Thyroid gland (tissue), 4 donors: Measurements from ENCODE around the gene DUS1L. TPM values are rescaled to one million over a fixed set of nuclear protein-coding genes. Genes with fewer than 3 reads are reported as not detected.

Experiments used
- DNase-seq, 2 donors: peaks; one replicate each; pipeline ENCODE4 v3.0.0-alpha.2; 2019
- H3K27ac ChIP-seq, 3 donors: fragments of 200-600 bp; sonication (generic); 1 replicate in 2 of 3; 2 replicates in 1 of 3; pipeline ENCODE4 v1.5.1; 2016 to 2019; ENCODE audit warnings: mild to moderate bottlenecking in 1 of 3, moderate library complexity in 1 of 3
- H3K27me3 ChIP-seq: fragments of 200-600 bp; sonication (generic); one replicate; pipeline ENCODE4 v1.5.1; 2019
- H3K36me3 ChIP-seq, 2 donors: fragments of 200-600 bp; sonication (generic); one replicate each; pipeline ENCODE4 v1.5.1; 2016 to 2019
- H3K4me1 ChIP-seq, 2 donors: fragments of 200-600 bp; sonication (generic); one replicate each; pipeline ENCODE4 v1.5.1; 2017 to 2019
- H3K4me3 ChIP-seq, 3 donors: fragments of 200-600 bp; sonication (generic); replicated peaks in 1 of 3; 1 replicate in 2 of 3; 2 replicates in 1 of 3; pipeline ENCODE4 v1.5.1; 2016; ENCODE audit warnings: mild to moderate bottlenecking in 1 of 3
- H3K9me3 ChIP-seq: fragments of 200-600 bp; sonication (generic); one replicate; pipeline ENCODE4 v1.5.1; 2017
- CTCF ChIP-seq, 6 experiments: fragments of 200-600 bp in 3 of 6; fragments of 450-650 bp in 3 of 6; sonication (generic) in 3 of 6; IDR thresholded peaks; one replicate each; pipeline ENCODE4 v1.5.1; 2016 to 2019; ENCODE audit warnings: antibody characterized with exemption in 6 of 6, mild to moderate bottlenecking in 2 of 6, inconsistent platforms in 1 of 6, moderate library complexity in 1 of 6
- POLR2A ChIP-seq, 2 donors: fragments of 450-650 bp; IDR thresholded peaks; one replicate each; pipeline ENCODE4 v1.6.1; 2017; ENCODE audit warnings: antibody characterized with exemption in 2 of 2, mild to moderate bottlenecking in 2 of 2, moderate library complexity in 1 of 2
- WGBS, 2 donors: methylation state at CpG; one replicate each; pipeline ENCODE4 v1.1.5; 2017; 5-methylcytosine and 5-hydroxymethylcytosine counted together
- intact Hi-C: fragments of 100-400 bp; cut with DNase I; formaldehyde crosslinking; loops from one replicate; pipeline ENCODE4 v1.15.1; 2023
- total RNA-seq, 4 donors: library from RNA; depleted of rRNA; stranded (reverse); fragments of >200 nt; gene quantifications; one replicate each; pipeline ENCODE4 v1.2.3, GENCODE V29; 2016

DUS1L gene
- total RNA-seq, 4 donors from 2014 or later: 58.7 to 90.5 (median 75.5) TPM

- no peaks in the 10 kb centered on the region for H3K27me3 ChIP-seq
- WGBS, 2 donors: 84% methylated on average over 9 of the region's 20 CpGs; no CpG with 5 or more reads in 1 of the 2 donors
- no peak for TF ChIP-seq POLR2A (IDR thresholded peaks at IDR 0.05)
- no peak for TF ChIP-seq CTCF (IDR thresholded peaks at IDR 0.05)
- DNase-seq: no peak
- no peaks in the 10 kb centered on the region for H3K36me3 ChIP-seq
- intact Hi-C loops: no loop called here
- H3K9me3 ChIP-seq: no peaks in the 10 kb centered on the region
- H3K27ac ChIP-seq: no peak overlapping the region
- H3K4me3 ChIP-seq: no peak overlapping the region
- H3K4me1 ChIP-seq: no peaks in the 10 kb centered on the region
Measured at GRCh38 chr17:82012261-82012639, 53.4 kb downstream of the DUS1L start.

GRCh38 chr17:82011617-82012187 lies 53.9 kb downstream of the DUS1L start:
- H3K27me3 ChIP-seq: no peaks in the 10 kb centered on the region

GRCh38 chr17:82010575-82011525 lies 54.8 kb downstream of the DUS1L start:
- no peaks in the 10 kb centered on the region for H3K9me3 ChIP-seq
- H3K27me3 ChIP-seq: no peaks in the 10 kb centered on the region
- H3K27ac ChIP-seq: no peak overlapping the region
- no peaks in the 10 kb centered on the region for H3K4me1 ChIP-seq
- DNase-seq: no peak
- H3K36me3 ChIP-seq: no peaks in the 10 kb centered on the region
- intact Hi-C loops: no loop called here
- WGBS, 2 donors: 89 to 95% methylated on average over 14 to 18 of the region's 39 CpGs
- no peak overlapping the region for H3K4me3 ChIP-seq
- TF ChIP-seq CTCF (IDR thresholded peaks at IDR 0.05) (no peak), POLR2A (IDR thresholded peaks at IDR 0.05) (no peak)

More at GRCh38 chr17:82011617-82012187, 53.9 kb downstream of the DUS1L start:
- Histone ChIP-seq H3K27ac (no peak overlapping the region), H3K4me1 (no peaks in the 10 kb centered on the region), H3K9me3 (no peaks in the 10 kb centered on the region), H3K4me3 (no peak overlapping the region), H3K36me3 (no peaks in the 10 kb centered on the region)
- WGBS, 2 donors: 97% methylated on average over 11 to 13 of the region's 19 CpGs
- no peak for DNase-seq
- TF ChIP-seq CTCF (IDR thresholded peaks at IDR 0.05) (no peak), POLR2A (IDR thresholded peaks at IDR 0.05) (no peak)
- intact Hi-C loops: no loop called here

- TF ChIP-seq POLR2A (IDR thresholded peaks at IDR 0.05) (no peak), CTCF (IDR thresholded peaks at IDR 0.05) (no peak)
- peaks cover 0 to 3% of the 10 kb centered on the region in 2 donors for H3K4me1 ChIP-seq
- no peak overlapping the region for H3K27ac ChIP-seq
- no peaks in the 10 kb centered on the region for H3K9me3 ChIP-seq
- no peaks in the 10 kb centered on the region for H3K36me3 ChIP-seq
- H3K27me3 ChIP-seq: no peaks in the 10 kb centered on the region
- 82 to 89% methylated on average over 13 to 15 of the region's 15 CpGs for WGBS, 2 donors
- H3K4me3 ChIP-seq: no peak overlapping the region
- intact Hi-C loops: no loop called here
- no peak for DNase-seq
Measured at GRCh38 chr17:82009413-82009812, 56.2 kb downstream of the DUS1L start.

- Histone ChIP-seq H3K27ac (no peak overlapping the region), H3K4me3 (no peak overlapping the region), H3K4me1 (peaks cover 0 to 7% of the 10 kb centered on the region in 2 donors), H3K36me3 (no peaks in the 10 kb centered on the region), H3K27me3 (no peaks in the 10 kb centered on the region), H3K9me3 (no peaks in the 10 kb centered on the region)
- DNase-seq: no peak
- intact Hi-C loops: no loop called here
- 93% methylated on average over 18 of the region's 28 CpGs; no CpG with 5 or more reads in 1 of the 2 donors for WGBS, 2 donors
- no peak for TF ChIP-seq POLR2A (IDR thresholded peaks at IDR 0.05)
- TF ChIP-seq CTCF (IDR thresholded peaks at IDR 0.05): no peak
Measured at GRCh38 chr17:82008941-82009405, 56.6 kb downstream of the DUS1L start.
